HepG2 (cell line): ENCODE results near the gene POU6F1. TPM values are rescaled to one million over a fixed set of nuclear protein-coding genes. Genes with fewer than 3 reads are reported as not detected.

ENCODE experiments used
- CENPBD1 ChIP-seq: sonication (generic); formaldehyde crosslinking; IDR thresholded peaks from 2 replicates; pipeline ENCODE4 v1.8.0; 2022; ENCODE audit warnings: missing genetic modification reagents, low read depth, mild to moderate bottlenecking, borderline replicate concordance
- FOXK1 ChIP-seq: sonication (generic); formaldehyde crosslinking; IDR thresholded peaks from 2 replicates; pipeline ENCODE4 v1.4.0; 2020; ENCODE audit warnings: low read depth, missing genetic modification reagents, borderline replicate concordance
- HNF4G ChIP-seq, 2 experiments: sonication (generic) in 1 of 2; formaldehyde crosslinking in 1 of 2; IDR thresholded peaks; 2 replicates each; pipeline versions ENCODE4 v1.4.0 to v1.6.1; 2011 to 2020; ENCODE audit warnings: borderline replicate concordance in 2 of 2, low read depth in 2 of 2, mild to moderate bottlenecking in 2 of 2, low read length in 1 of 2, missing genetic modification reagents in 1 of 2, moderate library complexity in 1 of 2
- KDM2A ChIP-seq: sonication (generic); formaldehyde crosslinking; IDR thresholded peaks from 2 replicates; pipeline ENCODE4 v1.4.0; 2020; ENCODE audit warnings: low read depth, missing genetic modification reagents, borderline replicate concordance
- KDM5B ChIP-seq: sonication (generic); formaldehyde crosslinking; IDR thresholded peaks from 2 replicates; pipeline ENCODE4 v1.4.0; 2020; ENCODE audit warnings: missing genetic modification reagents, mild to moderate bottlenecking, borderline replicate concordance
- MAX ChIP-seq: IDR thresholded peaks from 2 replicates; pipeline ENCODE4 v1.6.1; 2012; ENCODE audit warnings: inconsistent platforms
- POLR2A ChIP-seq, 2 experiments: IDR thresholded peaks; 2 replicates each; pipeline ENCODE4 v1.6.1; 2011; ENCODE audit warnings: low read depth in 2 of 2, low read length in 2 of 2, mild to moderate bottlenecking in 1 of 2, moderate library complexity in 1 of 2; ENCODE audit not compliant: insufficient read depth in 1 of 2
- POLR2AphosphoS5 ChIP-seq: IDR thresholded peaks from 2 replicates; pipeline ENCODE4 v1.6.1; 2012; ENCODE audit warnings: low read depth, low read length
- REXO4 ChIP-seq: sonication (generic); formaldehyde crosslinking; IDR thresholded peaks from 2 replicates; pipeline ENCODE4 v1.8.0; 2022; ENCODE audit warnings: missing genetic modification reagents, mild to moderate bottlenecking, borderline replicate concordance
- SALL1 ChIP-seq: sonication (generic); formaldehyde crosslinking; IDR thresholded peaks from 2 replicates; pipeline ENCODE4 v1.8.0; 2022; ENCODE audit warnings: mild to moderate bottlenecking, missing genetic modification reagents
- SP4 ChIP-seq: sonication (generic); formaldehyde crosslinking; IDR thresholded peaks from 2 replicates; pipeline ENCODE4 v1.8.1; 2023; ENCODE audit warnings: mild to moderate bottlenecking, missing genetic modification reagents
- TFDP1 ChIP-seq: IDR thresholded peaks from 2 replicates; pipeline ENCODE4 v1.6.1; 2016; ENCODE audit warnings: missing compliant biosample characterization, missing genetic modification reagents, borderline replicate concordance
- ZFP82 ChIP-seq: sonication (generic); formaldehyde crosslinking; IDR thresholded peaks from 2 replicates; pipeline ENCODE4 v1.5.1; 2020; ENCODE audit warnings: mild to moderate bottlenecking, missing genetic modification reagents, borderline replicate concordance
- ZFP91 ChIP-seq: sonication (generic); formaldehyde crosslinking; IDR thresholded peaks from 2 replicates; pipeline ENCODE4 v1.9.0; 2022; ENCODE audit warnings: missing genetic modification reagents, mild to moderate bottlenecking, borderline replicate concordance
- ZFX ChIP-seq: sonication (generic); formaldehyde crosslinking; IDR thresholded peaks from 2 replicates; pipeline ENCODE4 v1.4.0; 2020; ENCODE audit warnings: mild to moderate bottlenecking, low read depth, missing genetic modification reagents, moderate library complexity
- ZNF33A ChIP-seq: sonication (generic); formaldehyde crosslinking; IDR thresholded peaks from 2 replicates; pipeline ENCODE4 v1.5.1; 2020; ENCODE audit warnings: missing genetic modification reagents, mild to moderate bottlenecking, moderate library complexity, borderline replicate concordance
- ZNF567 ChIP-seq: sonication (generic); formaldehyde crosslinking; IDR thresholded peaks from 2 replicates; pipeline ENCODE4 v1.8.1; 2023; ENCODE audit warnings: mild to moderate bottlenecking, missing genetic modification reagents, borderline replicate concordance
- polyA plus RNA-seq, 8 experiments: library from polyadenylated mRNA; depleted of rRNA in 3 of 8; stranded (reverse) in 7 of 8; unstranded in 1 of 8; fragments of >200 nt; fragmentation: Illumina TruSeq in 4 of 8; extraction: Trizol in 4 of 8; gene quantifications; 2 replicates each; pipeline versions ENCODE4 v1.2.1 to v1.2.3, GENCODE V29; 2011 to 2016; ENCODE audit warnings: low read depth in 4 of 8, missing spikeins in 1 of 8, mixed read lengths in 1 of 8; ENCODE audit not compliant: insufficient read depth in 1 of 8
- total RNA-seq, 5 experiments: library from RNA; depleted of rRNA; stranded (reverse); fragments of >200 nt; fragmentation: Illumina TruSeq; extraction: Trizol; gene quantifications; 2 replicates each; pipeline ENCODE4 v1.2.3, GENCODE V29; 2016; ENCODE audit warnings: low read depth in 1 of 5

Gene POU6F1
- total and polyA plus RNA-seq, 2 of the 13 experiments (the other 11 are each of a cell fraction or from before 2014, with no cell fraction given), result 0.48 to 0.51 TPM

GRCh38 chr12:51218607-51219161 lies 822 bp upstream of the POU6F1 start (continued):
- TF ChIP-seq HNF4G (IDR thresholded peaks at IDR 0.05; ENCODE audit: borderline replicate concordance, low read depth, low read length), result no peak
- TF ChIP-seq HNF4G (CRISPR knock-in tag; IDR thresholded peaks at IDR 0.05; ENCODE audit: borderline replicate concordance, low read depth), result no peak
- peak in 1 of 2 experiments; percentile 56; a peak in 2 of 4 replicates for TF ChIP-seq POLR2A (IDR thresholded peaks at IDR 0.05; ENCODE audit: insufficient read depth in 1 of 2, low read depth in 2 of 2, low read length in 2 of 2)
- 0 out of 2 replicates have a peak, but pooled peaks have one; percentile 24 for TF ChIP-seq POLR2AphosphoS5
- no peak for TF ChIP-seq REXO4 (CRISPR knock-in tag)
- peak; percentile 27; the same call in 1 of the 2 replicates for TF ChIP-seq TFDP1
- TF ChIP-seq KDM5B (CRISPR knock-in tag), result 0 out of 2 replicates have a peak, but pooled peaks have one; percentile 10
- peak; percentile 39; the same call in 1 of the 2 replicates for TF ChIP-seq SALL1
- no peak for TF ChIP-seq FOXK1 (CRISPR knock-in tag)
- TF ChIP-seq KDM2A, result 0 out of 2 replicates have a peak, but pooled peaks have one; percentile 15
- 0 out of 2 replicates have a peak, but pooled peaks have one; percentile 28 for TF ChIP-seq SP4 (CRISPR knock-in tag)
- no peak for TF ChIP-seq ZFP82 (CRISPR knock-in tag)
- TF ChIP-seq ZFX, result peak; percentile 84
- no peak for TF ChIP-seq CENPBD1
- 0 out of 2 replicates have a peak, but pooled peaks have one; percentile 7 for TF ChIP-seq ZFP91 (CRISPR knock-in tag)
- TF ChIP-seq ZNF33A, result no peak
- TF ChIP-seq MAX, result peak; percentile 57; the same call in 1 of the 2 replicates
- TF ChIP-seq ZNF567 (CRISPR knock-in tag), result 0 out of 2 replicates have a peak, but pooled peaks have one; percentile 50
